Stimulated activated CD4-positive, alpha-beta T cell treated with anti-CD3 and anti-CD28 coated beads, TNF-alpha, amount 100 ng/mL, for 48 hours (primary cell): Measurements from ENCODE around the gene CHRM1.

Experiments
- DNase-seq, 3 donors: peaks; one replicate each; pipeline ENCODE4 v3.0.0-alpha.2; 2020; ENCODE audit warnings: low read depth in 3 of 3

Gene CHRM1

GRCh38 chr11:62905296-62905695, 15.9 kb downstream of the CHRM1 start:
- DNase-seq = no peak

DNA sequence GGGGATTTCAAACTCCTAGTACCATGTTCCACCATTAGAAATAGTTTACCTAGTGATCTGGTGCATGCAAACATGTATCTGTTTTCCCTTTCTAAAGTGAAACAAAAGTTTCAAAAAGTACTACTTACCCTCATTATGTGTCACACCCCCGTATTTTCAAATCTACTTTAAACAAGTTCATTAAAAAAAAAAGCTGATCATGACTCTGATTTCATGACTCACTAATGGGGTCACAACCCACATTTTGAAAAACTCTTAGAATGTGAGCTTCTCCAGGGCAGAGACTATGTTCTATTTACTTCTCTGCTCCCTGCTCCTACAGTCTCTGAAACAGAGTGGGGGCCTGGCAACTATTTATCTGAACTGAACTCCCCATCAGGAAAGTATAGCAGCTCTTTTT, 18.2 kb downstream of the CHRM1 start:
- DNase-seq = no peak

- DNase-seq = no peak
Observed at GRCh38 chr11:62898027-62898426, 23.1 kb downstream of the CHRM1 start.

DNA sequence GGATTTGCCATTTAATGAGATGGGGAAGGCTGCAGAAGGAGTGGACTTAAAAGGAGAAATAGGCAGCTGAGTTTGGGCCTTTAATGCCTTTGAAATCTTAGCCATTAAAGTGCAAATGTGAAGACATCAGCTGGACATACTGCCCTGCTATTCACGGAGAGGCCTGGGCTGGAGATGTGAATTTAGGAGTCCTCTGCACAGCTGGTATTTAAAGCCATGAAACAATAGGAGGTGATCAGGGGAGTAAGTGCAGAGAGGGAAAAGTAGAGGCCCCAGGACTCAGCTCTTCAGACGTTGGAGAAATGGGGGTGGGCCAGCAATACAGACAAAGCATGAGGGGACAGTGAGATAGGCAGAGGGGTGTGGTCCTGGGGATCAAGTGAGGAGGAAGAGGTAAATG, 23.9 kb downstream of the CHRM1 start:
- no peak for DNase-seq

DNA sequence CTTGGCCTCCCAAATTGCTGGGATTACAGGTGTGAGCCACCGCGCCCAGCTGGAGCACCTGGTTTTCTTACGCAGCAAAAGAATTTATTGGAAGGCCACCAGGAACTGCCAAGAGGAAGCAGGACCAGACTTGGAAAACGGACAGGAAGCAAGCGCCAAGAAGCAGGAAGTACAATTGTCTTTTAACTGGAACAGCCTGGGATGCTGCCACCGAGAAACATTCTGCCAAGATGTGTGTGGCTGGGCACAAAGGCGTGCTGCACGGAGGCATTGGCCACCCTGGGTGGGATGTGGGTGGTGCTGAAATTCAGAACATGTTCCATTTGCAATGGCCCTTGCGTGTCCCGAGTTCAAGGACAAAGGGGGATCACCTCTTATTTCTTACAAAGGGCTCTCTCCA, 25.1 kb downstream of the CHRM1 start:
- no peak for DNase-seq

DNA sequence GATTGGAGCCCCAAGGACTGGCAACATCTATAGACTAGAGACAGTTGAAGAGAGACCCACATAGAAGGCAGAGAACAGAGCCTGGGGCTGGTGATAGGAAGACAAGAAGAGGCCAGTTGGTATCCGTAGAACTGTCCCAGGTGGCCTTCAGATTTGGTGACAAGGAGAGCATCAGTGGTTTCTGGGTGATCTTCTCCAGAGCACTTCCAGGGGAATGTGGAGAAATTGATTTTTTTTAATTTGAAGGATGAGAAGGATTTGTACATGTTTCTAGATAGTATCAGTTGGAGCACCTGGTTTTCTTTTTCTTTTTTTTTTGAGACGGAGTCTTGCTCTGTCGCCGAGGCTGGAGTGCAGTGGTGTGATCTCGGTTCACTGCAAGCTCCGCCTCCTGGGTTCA, 25.7 kb downstream of the CHRM1 start:
- no peak for DNase-seq

GRCh38 chr11:62892077-62892922, 28.9 kb downstream of the CHRM1 start:
- DNase-seq = no peak

GRCh38 chr11:62889484-62890437, 31.4 kb downstream of the CHRM1 start:
- no peak for DNase-seq

DNA sequence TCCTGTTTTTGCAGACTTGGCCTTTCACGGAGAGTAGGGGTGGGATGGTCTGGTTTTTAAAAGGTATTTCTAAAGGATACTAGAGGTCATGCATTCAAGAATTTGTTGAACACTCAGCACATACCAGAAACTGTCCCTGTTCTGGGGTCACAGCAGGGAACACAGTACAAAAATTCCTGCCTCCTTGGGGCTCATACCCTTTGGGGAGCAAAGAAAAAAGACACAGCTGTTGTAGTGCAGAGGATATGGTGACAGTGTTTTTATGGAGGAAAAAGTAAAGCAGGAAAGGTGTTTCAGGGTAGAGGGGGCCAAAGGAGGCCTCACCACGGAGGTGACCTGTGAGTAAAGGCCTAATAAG, 32.1 kb downstream of the CHRM1 start:
- no peak for DNase-seq

GRCh38 chr11:62888406-62888805, 32.8 kb downstream of the CHRM1 start:
- DNase-seq = no peak

GRCh38 chr11:62885137-62885750, 35.9 kb downstream of the CHRM1 start:
- DNase-seq = no peak

DNA sequence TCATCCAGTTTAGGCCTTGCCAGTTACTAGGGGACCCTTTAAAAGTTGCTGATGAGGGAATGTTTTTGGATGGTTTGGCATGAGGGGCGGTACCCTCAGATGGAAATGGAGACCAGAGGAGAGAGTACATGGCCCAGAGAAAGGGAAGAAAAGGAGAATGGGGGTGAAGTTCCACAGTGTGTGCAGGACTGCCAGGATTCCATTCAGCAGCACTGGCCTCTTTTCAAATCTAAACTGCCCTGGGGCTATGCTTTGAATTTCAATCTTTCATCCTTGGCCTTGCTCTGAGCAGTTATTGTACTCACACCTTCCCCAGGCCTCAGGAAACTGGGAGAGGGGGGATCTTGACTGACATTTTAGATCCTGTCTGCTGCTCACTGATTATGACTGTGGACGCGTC, 37.5 kb downstream of the CHRM1 start:
- no peak for DNase-seq

DNA sequence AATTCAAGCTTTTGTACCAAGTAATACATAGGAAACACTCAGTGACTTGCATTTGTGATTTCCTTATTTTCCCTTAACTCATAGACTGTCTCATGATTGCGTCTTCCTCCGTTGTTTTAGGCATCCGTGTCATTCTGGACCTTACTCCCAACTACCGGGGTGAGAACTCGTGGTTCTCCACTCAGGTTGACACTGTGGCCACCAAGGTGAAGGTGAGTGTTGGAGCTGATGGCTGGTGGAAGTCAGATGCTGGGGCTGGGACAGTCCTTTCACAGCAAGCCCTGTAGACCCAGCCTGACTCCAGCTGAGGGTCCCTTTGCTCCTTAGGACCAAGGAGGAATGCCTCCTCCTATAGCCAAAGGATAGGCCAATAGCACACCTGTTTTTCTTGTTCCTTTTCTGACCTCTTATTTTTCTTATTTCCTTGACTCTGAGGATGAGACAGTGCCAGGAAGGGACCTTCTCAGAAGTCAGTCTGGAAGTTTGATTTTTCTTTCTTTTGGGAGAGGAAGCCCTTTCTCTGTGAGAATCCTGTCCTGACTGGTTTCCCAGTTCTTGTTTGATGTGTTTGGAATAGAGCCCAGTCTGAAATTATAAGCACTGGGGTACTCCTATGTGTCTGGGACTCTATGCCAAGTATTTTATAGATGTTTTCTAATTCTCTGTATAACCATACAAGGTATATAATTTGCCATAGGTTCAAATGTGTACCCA, 38.2 kb downstream of the CHRM1 start:
- DNase-seq = no peak

GRCh38 chr11:62882431-62882749, 38.8 kb downstream of the CHRM1 start:
- DNase-seq = no peak

- DNase-seq = peak; percentile 90 to 94 (median 91)
Observed at GRCh38 chr11:62881579-62882430, 39.4 kb downstream of the CHRM1 start.

GRCh38 chr11:62880803-62881578, 40.2 kb downstream of the CHRM1 start, which contains the start of gene SLC3A2:
Gene SLC3A2, plus strand, starts transcription at chr11:62880896. Its CDS starts 128 bp downstream, at chr11:62881024.
- DNase-seq = peak; percentile 72 to 80 (median 74)

DNA sequence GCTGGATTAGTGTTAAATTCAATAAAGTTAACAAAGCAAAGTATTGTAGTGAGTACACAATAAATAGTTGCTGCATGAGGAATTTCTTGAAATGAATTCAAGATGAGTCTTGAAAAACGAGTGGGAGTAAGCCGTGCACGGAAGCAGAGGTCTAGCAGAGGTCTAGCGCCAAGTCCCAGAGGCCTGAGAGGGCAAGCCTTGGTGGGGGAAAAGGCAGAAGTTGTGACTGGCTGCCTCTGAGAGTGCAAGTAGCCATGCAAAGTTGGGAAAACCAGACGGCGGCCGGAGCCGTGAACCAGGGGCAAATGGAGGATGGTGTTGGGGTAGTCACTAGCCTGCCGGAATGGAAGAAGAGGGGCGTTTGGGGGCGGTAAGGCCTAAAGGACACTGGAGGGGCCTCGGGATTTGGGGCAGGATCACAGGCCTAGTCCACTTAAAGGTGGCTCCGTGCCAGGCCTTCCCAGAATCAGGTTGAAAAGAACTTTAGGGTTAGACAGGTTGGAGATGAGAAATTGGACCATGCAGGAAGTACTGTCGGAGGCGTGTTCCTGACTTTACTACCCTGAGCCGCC, 40.8 kb downstream of the CHRM1 start:
- peak; percentile 25 to 42 (median 38) for DNase-seq

DNA sequence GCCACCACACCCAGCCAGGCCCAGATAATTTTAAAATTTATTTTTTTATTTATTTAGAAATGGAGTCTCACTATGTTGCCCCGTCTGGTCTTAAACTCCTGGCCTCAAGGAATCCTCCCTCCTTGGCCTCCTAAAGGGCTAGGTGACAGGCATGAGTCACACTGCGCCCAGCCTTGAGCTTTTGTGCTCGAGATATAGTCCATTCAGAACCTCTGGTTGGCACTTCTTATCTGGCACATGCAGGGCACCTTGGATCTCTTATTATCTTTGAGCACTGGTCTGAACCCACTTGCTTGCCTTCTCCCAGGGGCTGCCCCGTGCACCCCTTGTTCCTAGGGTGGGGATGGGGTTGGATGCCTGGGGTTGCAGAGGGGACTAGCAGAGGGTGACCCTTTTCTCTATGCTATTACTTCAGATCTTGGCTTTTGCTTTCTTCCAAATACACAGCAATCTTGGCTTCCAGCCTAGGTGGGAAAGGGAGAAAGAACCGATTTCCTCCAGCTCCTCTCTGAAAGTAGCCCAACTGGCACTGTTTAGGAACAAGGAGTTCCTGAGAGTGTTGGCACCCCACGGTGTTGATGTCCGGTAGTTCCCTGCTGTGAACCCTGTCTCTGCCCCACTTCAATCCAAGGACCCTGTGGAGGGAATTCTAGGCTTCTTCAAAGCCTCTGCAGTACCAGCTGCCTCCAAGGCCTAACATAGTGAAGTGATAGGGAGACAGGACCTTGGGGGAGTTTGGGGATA, 41.8 kb downstream of the CHRM1 start:
- DNase-seq = no peak

DNA sequence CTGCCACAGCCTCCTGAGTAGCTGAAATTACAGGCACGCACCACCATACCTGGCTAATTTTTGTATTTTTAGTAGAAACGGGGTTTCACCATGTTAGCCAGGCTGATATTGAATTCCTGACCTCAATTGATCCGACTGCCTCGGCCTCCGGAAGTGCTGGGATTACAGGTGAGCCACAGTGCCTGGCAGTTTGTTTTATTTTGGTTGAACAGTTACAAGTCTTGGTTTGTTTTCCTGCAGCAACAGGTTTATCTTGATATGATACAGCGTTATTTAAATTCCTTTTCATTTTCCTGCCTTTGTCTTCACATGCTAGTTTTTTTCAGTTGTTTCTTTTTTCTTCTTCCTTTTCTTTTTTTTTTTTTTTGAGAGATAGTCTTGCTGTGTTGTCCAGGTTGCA, 44.5 kb downstream of the CHRM1 start:
- DNase-seq = no peak
